Ascending aorta (tissue), 2 donors: Measurements from ENCODE around the gene DDX60. TPM values are rescaled to one million over a fixed set of nuclear protein-coding genes. Genes with fewer than 3 reads are reported as not detected.
"Not testable (repeated sequence)": the region's sequence is repeated elsewhere in the genome, so short reads cannot be mapped to it uniquely, and the experiment has no call there.

ENCODE experiments used
- DNase-seq, 2 donors: peaks; one replicate each; pipeline ENCODE4 v3.0.0-alpha.2; 2019; ENCODE audit warnings: low spot score in 2 of 2
- H3K27ac ChIP-seq, 2 donors: fragments of 200-600 bp; sonication (generic); one replicate each; pipeline ENCODE4 v1.5.1; 2016 to 2017; ENCODE audit warnings: mild to moderate bottlenecking in 1 of 2
- H3K27me3 ChIP-seq: fragments of 200-600 bp; sonication (generic); one replicate; pipeline ENCODE4 v1.5.1; 2017
- H3K36me3 ChIP-seq, 2 donors: fragments of 200-600 bp; sonication (generic); one replicate each; pipeline ENCODE4 v1.5.1; 2016
- H3K4me1 ChIP-seq, 2 donors: fragments of 200-600 bp; sonication (generic); one replicate each; pipeline ENCODE4 v1.5.1; 2016 to 2017; ENCODE audit warnings: mild to moderate bottlenecking in 1 of 2
- H3K4me3 ChIP-seq, 2 donors: fragments of 200-600 bp; sonication (generic); one replicate each; pipeline ENCODE4 v1.5.1; 2016 to 2017; ENCODE audit warnings: mild to moderate bottlenecking in 1 of 2
- H3K9me3 ChIP-seq, 2 donors: fragments of 200-600 bp; sonication (generic); one replicate each; pipeline ENCODE4 v1.5.1; 2016
- CTCF ChIP-seq, 3 experiments: fragments of 200-600 bp in 2 of 3; fragments of 450-650 bp in 1 of 3; sonication (generic) in 2 of 3; IDR thresholded peaks; one replicate each; pipeline ENCODE4 v1.5.1; 2016 to 2019; ENCODE audit warnings: antibody characterized with exemption in 3 of 3, mild to moderate bottlenecking in 1 of 3, moderate library complexity in 1 of 3
- intact Hi-C: fragments of 100-400 bp; cut with DNase I; formaldehyde crosslinking; loops from one replicate; pipeline ENCODE4 v1.15.1; 2023
- total RNA-seq: library from RNA; depleted of rRNA; stranded (reverse); fragments of >200 nt; gene quantifications from one replicate; pipeline ENCODE4 v1.1.0, GENCODE V29; 2016

The DDX60 gene
- total RNA-seq, 1 donor from 2014 or later, result 15.3 TPM

- Histone ChIP-seq H3K9me3 (no peaks in the 10 kb centered on the region), H3K4me1 (no peaks in the 10 kb centered on the region), H3K27me3 (no peaks in the 10 kb centered on the region), H3K36me3 (no peaks in the 10 kb centered on the region), H3K4me3 (no peak overlapping the region), H3K27ac (no peak overlapping the region)
- TF ChIP-seq CTCF (IDR thresholded peaks at IDR 0.05), result no peak
- DNase-seq, result no peak
- intact Hi-C loops, result no loop called here
Measured at GRCh38 chr4:168334053-168334452, 15.5 kb upstream of the DDX60 start.

GRCh38 chr4:168330575-168330974 is 12.0 kb upstream of the DDX60 start:
- H3K4me3 ChIP-seq, H3K9me3 ChIP-seq, intact Hi-C loops, DNase-seq, H3K36me3 ChIP-seq, H3K27me3 ChIP-seq, H3K27ac ChIP-seq, H3K4me1 ChIP-seq: not testable (repeated sequence)

GRCh38 chr4:168325591-168325990 is 7.0 kb upstream of the DDX60 start:
- no peaks in the 10 kb centered on the region for H3K4me1 ChIP-seq
- no peaks in the 10 kb centered on the region for H3K9me3 ChIP-seq
- intact Hi-C loops, result no loop called here
- no peak overlapping the region for H3K27ac ChIP-seq
- TF ChIP-seq CTCF (IDR thresholded peaks at IDR 0.05), result no peak
- no peak for DNase-seq
- H3K27me3 ChIP-seq, result no peaks in the 10 kb centered on the region
- no peak overlapping the region for H3K4me3 ChIP-seq
- no peaks in the 10 kb centered on the region for H3K36me3 ChIP-seq

- no peak for DNase-seq
- Histone ChIP-seq H3K27ac (no peak overlapping the region), H3K9me3 (no peaks in the 10 kb centered on the region), H3K36me3 (no peaks in the 10 kb centered on the region), H3K27me3 (no peaks in the 10 kb centered on the region), H3K4me1 (peaks cover 0 to 7% of the 10 kb centered on the region in 2 donors), H3K4me3 (no peak overlapping the region)
- intact Hi-C loops, result no loop called here
- no peak for TF ChIP-seq CTCF (IDR thresholded peaks at IDR 0.05)
Measured at GRCh38 chr4:168321006-168321405, 2.5 kb upstream of the DDX60 start.

GRCh38 chr4:168319486-168320019 is 1.0 kb upstream of the DDX60 start:
- Histone ChIP-seq H3K4me3 (peak overlapping the region; percentile 80 to 88), H3K4me1 (peaks cover 0 to 7% of the 10 kb centered on the region in 2 donors), H3K9me3 (no peaks in the 10 kb centered on the region), H3K36me3 (no peaks in the 10 kb centered on the region), H3K27ac (peak overlapping the region in 1 of 2 donors; percentile 89), H3K27me3 (no peaks in the 10 kb centered on the region)
- intact Hi-C loops, result loop anchor here (2.0 kb wide), 1 partner anchor 161 kb away; the partner anchor contains the start of gene DDX60L
- TF ChIP-seq CTCF (IDR thresholded peaks at IDR 0.05), result no peak
- no peak for DNase-seq

DNA sequence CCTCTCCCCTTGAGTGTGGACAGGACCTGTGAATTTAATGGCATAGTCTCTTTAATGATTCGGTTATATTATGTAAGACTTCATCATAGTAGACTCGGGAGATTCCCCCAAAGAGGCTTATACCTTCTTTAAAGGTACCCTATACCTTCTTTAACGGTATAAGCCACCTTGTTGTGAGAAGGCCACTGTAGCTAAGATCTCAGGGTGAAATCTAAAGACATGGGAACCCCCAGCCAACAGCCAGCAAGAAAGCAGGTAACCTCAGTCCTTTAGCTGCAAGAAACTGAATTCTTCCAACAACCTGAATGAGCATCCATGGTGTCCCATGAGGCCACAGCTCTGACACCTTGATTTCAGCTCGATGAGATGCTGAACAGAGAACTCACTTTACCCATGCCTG is 931 bp downstream of the DDX60 start:
- Histone ChIP-seq H3K4me1 (peaks cover 0 to 7% of the 10 kb centered on the region in 2 donors), H3K27ac (peak overlapping the region; percentile 89 to 91), H3K27me3 (no peaks in the 10 kb centered on the region), H3K4me3 (peak overlapping the region; percentile 80 to 88), H3K9me3 (no peaks in the 10 kb centered on the region), H3K36me3 (no peaks in the 10 kb centered on the region)
- TF ChIP-seq CTCF (IDR thresholded peaks at IDR 0.05), result no peak
- DNase-seq, result no peak
- intact Hi-C loops, result loop anchor here (2.0 kb wide), 1 partner anchor 163 kb away; the partner anchor contains the start of gene DDX60L
